HS-5 (cell line): ENCODE data around the gene SLC6A3.
"Not testable (repeated sequence)": the region's sequence is repeated elsewhere in the genome, so short reads cannot be mapped to it uniquely, and the experiment has no call there.

ENCODE experiments used
- DNase-seq: peaks from one replicate; pipeline ENCODE4 v3.0.0-alpha.2; 2012; ENCODE audit warnings: low read depth

Gene SLC6A3

GRCh38 chr5:1439388-1440097 is 5.7 kb downstream of the SLC6A3 start:
- no peak for DNase-seq

DNA sequence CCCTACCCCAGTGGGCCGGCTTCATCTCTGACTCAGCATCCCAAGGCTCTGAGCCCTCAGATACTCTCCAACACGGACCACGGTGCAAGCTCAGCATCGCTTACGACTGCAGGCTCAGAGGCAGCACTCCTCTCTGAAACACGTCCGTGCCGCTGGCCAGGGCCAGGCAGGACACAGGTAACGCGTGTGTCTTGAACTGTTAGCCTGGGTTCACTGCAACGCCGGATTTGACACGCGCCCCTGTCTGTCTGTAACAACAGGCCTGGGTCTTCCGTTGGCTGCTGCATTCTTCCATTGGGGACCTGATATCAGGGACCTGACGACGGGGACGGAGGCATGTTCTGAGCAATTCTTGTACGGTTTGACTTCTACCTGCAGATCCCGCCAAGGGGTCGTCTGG is 6.4 kb downstream of the SLC6A3 start:
- no peak for DNase-seq

DNA sequence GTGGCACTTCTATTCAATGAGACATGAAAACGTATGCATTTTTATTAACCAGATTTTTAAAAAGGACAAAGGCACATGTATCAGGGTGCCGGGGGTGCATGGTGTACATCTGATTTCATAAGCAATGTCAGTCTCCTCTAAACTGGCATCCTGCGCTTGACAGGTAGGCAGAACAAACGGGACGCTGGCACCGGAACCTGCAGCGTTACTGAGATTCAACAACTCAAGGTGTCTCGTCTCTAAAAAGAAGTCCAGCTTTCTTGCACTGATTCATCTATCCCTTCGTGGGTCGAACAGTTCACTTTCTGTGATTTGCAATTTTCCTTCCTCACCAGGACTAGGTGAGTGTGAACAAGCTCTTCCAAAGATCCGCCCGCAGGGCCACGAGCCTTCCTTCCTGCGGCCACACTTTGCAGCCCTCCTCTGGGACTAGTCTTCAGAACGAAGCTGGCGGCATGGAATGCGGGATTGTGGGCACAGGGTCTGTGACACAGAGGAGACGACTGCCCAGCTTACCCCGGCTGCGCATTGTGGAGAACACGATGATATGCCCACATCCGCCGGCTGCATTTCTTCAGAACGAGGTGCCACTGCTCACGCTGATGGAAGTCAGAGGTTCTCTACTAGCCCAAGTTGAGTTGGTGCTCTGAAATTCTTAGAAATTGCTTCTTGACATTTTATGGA is 7.2 kb downstream of the SLC6A3 start:
- DNase-seq, result no peak

DNA sequence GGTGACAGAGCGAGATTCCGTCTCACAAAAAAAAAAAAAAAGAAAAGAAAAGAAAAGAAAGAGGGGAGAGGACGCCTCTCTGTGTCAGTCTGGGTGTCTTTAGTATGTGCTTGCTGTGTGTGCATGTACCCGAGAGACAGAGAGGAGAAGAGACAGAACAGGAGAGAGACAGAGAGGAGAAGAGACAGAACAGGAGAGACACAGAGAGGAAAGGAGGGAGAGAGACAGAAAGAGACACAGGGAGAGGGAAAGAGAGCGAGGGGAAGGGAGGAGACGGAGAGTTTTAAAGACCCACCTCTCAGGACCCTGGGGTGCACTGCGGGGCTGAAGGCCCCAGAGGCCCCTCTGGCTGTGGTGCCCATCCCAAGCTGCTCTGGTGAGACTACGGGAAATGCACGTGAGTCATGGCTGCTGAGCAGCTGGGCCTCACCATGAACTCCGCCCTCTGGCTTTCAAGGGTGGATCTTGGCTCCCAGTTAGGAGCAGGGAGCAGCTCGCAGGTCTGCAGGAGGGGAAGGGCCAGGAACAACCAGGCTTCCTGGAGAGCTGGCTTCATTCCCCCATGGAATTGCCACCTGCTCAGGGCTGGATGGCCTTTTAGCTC is 7.9 kb downstream of the SLC6A3 start:
- DNase-seq, result peak; percentile 31

DNA sequence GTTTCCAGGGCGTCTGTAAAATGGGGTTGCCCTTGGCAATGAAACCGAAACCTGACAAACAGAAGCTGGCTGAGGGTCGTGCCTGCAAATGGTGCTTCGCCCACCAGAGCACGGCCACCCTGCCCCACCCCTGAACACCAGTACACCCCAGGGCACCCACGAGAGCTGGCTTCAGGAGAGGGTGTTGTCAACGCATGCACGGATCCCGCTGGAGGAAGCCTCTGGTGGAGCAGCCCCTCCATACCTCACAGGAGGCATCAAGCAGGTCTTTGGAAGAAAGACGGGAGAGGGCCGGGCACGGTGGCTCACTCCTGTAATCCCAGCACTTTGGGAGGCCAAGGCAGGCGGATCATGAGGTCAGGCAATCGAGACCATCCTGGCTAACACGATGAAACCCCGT is 8.6 kb downstream of the SLC6A3 start:
- no peak for DNase-seq

DNA sequence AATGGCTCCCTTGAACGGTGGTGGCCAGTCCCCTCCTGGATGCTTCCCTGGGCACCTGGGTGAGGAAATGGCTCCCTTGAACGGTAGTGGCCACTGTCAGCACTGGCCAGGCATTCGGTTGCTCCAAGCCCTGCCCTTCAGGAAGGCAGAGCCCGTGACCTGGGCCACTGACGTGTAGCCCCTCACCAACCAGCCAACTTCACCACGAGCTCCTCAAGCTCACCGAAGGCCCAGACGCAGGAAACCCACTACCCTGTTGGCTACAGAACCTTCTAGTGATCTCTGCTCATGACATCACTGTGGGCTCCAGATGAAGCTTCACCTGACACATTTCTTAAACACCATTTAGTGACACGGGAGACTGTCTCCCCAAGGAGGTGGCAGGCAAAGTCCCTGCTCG is 9.2 kb downstream of the SLC6A3 start:
- no peak for DNase-seq

DNA sequence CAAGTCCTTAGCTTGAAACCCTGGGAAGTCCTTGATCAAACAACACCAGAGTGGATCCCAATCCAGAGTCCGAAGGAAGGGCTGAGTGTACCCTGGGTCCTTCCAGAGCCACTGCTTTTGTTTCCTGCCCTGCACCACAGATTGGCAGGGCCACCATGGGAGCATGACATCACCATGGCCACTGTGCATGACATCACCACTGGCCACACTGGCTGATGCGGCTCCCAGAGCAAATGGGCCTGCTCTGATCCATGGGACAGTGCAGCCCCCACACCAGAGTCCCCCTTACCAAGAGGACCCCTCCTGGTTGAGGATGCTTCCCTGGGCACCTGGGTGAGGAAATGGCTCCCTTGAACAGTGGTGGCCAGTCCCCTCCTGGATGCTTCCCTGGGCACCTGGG is 9.9 kb downstream of the SLC6A3 start:
- no peak for DNase-seq

- no peak for DNase-seq
These were observed 12.9 kb downstream of the SLC6A3 start for GRCh38 chr5:1432296-1432695.

DNA sequence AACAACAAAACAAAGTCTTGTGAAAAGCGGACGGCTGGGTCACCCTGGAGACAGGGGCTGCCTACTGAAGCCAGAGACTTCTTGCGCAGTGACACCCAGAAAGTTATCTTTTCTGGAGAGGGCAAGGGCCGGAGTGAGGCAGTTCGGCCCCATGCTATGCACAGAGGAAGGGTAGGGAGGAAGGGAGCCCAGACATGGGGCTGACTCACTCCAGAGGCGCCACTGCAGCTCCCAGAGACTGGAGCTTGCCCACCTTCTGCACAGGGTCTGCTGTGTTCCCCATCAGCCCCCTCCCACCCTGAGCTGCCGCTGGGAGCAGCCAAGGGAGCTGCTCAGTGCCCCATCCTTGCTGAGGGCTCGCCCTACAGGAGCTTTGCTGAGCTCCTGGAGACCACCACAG is 13.3 kb downstream of the SLC6A3 start:
- DNase-seq, result no peak

DNA sequence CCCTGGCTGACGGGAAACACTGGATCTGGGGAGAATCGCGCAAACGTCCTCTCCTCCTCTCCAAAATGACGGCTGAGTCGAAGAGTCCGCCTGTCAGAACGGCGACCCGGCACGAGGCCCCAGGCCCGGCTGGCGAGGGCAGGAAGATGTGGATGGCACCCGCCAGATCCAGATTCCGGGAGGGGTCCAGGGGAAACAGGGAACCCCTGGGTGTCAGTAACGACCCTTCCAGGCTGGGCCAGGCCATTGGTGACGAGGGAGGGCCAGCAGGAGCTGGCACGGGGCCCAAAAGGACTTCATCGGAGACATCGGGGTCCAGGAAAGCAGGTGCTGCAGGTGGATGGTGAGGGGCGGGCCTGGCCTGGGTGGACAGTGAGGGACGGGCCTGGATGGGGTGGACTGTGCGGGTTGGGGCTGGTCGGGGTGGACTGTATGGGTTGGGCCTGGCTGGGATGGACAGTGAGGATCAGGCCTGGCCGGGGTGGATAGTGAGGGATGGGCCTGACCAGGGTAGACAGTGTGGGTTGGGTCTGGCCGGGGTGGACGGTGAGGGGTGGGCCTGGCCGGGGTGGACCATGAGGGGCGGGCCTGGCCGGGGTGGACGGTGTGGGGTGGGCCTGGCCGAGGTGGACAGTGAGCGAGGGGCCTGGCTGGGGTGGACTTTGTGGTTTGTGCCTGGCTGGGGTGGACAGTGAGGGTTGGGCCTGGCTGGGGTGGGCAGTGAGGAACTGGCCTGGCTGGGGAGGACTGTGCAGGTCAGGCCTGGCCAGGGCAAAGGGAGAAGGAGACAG is 14.0 kb downstream of the SLC6A3 start:
- no peak for DNase-seq

GRCh38 chr5:1430121-1430795 is 15.0 kb downstream of the SLC6A3 start:
- no peak for DNase-seq

DNA sequence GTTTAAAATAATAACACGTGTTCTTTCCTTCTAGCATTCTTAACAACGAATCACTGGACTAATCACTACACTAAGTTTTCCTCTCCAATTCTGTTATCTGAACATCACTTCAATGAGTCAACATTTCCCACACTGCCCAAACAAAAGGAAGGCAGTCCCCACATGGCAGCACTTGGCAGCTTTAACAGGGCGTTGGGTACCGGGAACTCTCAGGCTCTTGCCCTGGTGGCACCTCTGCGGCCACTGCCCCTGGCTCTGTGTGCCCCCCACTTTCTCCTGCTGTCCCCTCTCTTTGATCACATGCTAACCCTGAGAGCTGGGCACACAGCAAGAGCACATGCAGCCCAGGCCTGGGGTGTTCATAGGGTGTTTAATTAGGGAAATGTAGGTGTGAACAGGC is 15.7 kb downstream of the SLC6A3 start:
- no peak for DNase-seq

DNA sequence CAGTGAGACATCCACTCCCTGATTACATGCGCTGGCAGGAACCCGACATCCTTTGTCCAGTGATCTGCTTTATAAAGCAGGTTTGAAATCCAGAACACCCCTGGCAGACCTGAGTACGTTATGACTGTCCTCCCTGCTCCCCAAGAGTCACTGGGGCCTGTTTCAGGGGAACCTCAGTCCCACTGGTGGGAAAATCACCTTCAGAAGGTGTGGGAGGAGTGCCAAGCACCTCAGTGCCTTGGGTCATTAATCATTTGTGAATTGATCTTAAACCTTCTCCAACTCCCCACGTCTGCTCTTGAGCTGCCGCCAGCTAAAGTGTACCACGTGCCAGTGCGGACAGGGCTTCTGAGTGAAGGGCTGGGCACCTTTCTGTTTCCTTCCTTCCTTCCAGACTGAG is 16.2 kb downstream of the SLC6A3 start:
- DNase-seq, result no peak

GRCh38 chr5:1428107-1428506 is 17.1 kb downstream of the SLC6A3 start:
- DNase-seq, result no peak

GRCh38 chr5:1424716-1425115 is 20.5 kb downstream of the SLC6A3 start:
- DNase-seq, result no peak

DNA sequence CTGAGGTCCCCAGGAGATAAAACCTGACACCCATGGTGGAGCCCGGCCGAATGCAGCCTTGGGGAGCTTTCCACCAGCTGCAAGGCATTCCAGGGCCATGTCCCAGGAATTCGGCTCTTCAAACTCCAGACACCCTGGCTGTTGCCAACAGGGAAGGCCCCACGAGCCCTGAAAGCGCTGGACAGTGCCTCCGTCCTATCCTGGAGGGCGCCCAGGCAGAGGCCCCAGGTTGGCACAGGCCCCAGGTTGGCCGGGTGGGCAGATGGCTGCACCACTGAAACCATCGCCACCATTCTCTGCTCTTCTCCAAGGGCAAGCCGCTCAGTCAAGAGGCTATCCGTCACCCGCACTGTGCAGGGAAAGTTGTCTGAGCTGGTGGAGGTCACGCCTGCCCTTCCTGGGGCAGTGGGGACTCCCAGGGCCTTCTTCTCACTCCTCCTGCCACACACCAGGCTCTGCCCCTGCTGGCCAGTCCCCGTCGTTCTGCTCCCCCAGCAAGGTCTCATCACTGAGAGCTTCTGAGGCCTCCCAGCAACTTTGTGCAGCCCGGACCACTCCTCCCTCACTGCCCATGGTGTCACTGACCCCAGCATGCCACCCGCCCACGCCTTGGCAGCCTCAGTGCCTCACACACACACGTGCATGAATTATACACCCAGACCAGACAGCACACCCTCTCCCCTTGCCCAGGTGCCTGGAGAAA is 21.2 kb downstream of the SLC6A3 start:
- DNase-seq, result no peak

- DNase-seq, result not testable (repeated sequence)
These were observed 22.7 kb downstream of the SLC6A3 start for GRCh38 chr5:1422522-1422921.

GRCh38 chr5:1421521-1422341 is 23.5 kb downstream of the SLC6A3 start:
- DNase-seq, result no peak

DNA sequence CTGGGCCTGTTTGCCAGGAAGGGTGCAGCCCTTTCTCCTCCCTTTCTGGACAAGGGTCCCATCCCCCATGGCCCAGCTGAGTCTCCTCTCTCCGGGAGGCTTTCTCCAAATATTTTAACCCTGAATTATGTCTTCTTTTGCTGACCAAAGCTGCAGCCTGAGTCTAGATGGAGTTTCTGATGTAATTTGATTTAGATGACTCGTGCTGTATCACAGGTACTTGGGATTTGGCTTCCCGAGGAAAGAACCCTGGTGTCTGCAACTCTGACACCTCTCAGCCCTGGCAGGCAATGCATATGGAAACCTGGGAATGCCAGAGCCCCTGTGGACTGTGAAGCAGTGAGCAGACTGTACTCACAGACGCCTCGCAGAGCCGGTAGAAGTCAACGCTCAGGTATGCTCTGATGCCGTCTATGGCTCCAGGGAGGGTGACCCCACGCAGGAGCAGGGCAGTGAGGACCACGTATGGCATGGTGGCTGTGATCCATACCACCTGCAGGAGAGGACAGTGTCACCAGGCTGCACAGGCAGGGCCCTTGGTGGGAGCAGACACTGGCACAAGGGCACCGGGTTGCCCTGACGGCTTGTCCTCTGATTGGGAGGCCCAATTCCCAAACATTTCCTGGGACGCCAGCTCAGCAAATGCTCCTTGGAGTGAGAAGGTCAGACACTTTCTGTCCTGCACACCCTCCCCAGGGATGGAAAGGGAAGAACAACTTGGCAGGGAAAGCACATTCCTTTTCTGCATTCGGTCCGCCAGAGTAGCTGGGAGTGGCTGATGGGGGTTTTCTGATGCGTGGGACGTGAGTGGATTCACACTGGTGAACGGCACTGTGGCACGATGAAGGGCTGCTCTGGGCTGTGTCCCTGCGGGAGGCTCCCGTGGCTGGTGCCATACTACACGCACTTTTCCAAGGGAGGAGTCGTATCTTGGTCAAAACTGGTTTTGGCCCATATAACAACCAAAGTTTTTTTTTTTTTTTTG is 24.7 kb downstream of the SLC6A3 start:
- no peak for DNase-seq
